LoVo (cell line): ENCODE results near the gene ZBTB16.

Experiments used
- DNase-seq: peaks from one replicate; pipeline ENCODE4 v3.0.0-alpha.2; 2016; ENCODE audit warnings: low spot score

ZBTB16 gene

GRCh38 chr11:114281388-114281956 lies 222.0 kb downstream of the ZBTB16 start:
- no peak for DNase-seq

- DNase-seq = no peak
Measured at GRCh38 chr11:114282488-114282887, 223.0 kb downstream of the ZBTB16 start.

DNA sequence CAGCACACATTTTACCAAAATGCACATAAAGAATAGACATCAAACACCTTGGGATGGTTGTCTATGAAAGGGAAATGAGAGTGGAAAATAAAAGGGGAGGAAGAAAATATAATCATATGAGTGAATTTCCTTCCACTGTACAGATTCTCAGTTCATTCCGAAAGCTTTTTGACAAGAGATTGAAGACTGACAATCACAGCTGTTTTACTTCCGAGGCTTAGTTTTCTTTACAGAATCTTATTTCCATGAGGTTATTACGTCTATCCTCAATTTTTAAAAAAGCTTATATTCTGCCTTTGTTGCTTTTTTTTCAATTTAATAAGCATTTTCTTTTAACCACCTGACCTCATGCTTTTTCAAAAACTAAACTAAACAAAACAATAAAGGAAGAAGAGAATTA lies 223.9 kb downstream of the ZBTB16 start:
- DNase-seq = no peak

DNA sequence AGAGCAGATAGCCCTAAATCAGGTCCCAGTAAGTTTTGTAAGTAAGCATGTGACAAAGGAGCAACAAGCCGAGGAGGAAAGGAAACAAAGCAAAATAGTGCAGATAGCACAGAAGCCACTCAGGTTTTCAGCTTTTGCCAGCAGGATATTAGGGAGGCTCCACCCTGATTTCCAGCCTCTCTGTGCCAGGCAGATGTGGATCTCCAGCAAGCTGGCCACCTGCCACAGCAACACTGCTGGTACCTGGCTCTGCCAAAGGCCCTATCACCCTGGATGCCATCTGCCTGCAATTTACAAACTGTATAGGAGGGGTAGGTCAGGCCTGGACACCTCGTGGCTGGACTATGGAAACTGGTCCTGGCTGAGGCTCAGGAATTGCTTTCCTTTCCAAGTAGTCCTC lies 224.5 kb downstream of the ZBTB16 start:
- DNase-seq = no peak

- DNase-seq = no peak
Measured at GRCh38 chr11:114284914-114285313, 225.4 kb downstream of the ZBTB16 start.

DNA sequence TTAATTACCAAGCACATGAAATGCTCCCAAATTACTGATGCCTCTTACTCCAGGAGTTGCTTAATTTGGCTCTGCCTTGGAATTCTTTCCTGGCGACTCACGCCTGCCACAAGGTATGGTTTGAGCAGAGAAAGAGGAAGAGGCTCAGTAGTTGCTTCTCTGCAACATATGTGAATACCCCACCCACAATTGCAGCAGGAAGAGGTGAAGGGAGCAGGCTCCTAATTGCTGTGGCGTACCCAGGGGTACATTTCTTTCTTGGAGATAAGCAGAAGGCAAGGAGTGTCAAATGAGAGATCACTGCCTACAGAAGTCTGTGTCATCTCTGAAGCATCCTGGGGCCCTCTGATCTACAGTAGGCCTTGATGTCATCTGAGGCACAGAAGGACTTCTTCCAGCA lies 226.1 kb downstream of the ZBTB16 start:
- peak; percentile 34 for DNase-seq

- no peak for DNase-seq
Measured at GRCh38 chr11:114286229-114286628, 226.7 kb downstream of the ZBTB16 start.

GRCh38 chr11:114287154-114287553 lies 227.6 kb downstream of the ZBTB16 start:
- no peak for DNase-seq

DNA sequence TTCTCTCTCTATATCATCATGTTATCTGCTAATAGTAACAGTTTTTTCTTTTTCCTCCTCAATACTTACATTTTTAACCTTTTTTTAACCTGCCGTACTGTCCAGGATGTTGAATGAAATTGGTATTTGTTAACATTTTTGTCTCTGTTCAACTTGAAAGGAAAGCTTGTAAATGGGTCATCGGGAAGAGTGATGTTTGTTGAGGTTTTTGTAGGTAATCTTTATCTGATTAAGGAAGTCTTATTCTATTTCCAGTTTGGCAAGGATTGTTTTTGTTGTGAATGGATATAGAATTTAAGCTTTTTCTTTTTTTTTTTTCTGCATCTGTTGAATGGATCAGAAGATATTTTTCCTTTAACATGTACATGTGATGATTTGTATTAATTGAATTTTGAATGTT lies 228.6 kb downstream of the ZBTB16 start:
- DNase-seq = no peak

DNA sequence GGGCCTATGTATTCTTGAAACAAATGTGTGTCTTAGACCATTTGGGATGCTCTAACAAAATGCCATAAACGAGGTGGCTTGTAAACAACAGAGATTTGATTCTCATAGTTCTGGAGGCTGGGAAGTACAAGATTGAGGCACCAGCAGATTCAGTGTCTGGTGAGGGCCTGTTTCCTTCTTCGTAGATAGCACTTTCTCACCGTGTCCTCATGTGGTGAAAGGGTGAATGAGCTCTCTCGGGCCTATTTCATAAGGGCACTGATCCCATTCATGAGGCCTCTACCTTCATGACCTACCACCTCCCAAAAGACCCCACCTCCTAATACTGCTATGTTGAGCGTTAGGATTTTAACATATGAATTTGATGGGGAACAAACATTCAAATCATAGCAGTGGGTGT lies 230.3 kb downstream of the ZBTB16 start:
- no peak for DNase-seq

DNA sequence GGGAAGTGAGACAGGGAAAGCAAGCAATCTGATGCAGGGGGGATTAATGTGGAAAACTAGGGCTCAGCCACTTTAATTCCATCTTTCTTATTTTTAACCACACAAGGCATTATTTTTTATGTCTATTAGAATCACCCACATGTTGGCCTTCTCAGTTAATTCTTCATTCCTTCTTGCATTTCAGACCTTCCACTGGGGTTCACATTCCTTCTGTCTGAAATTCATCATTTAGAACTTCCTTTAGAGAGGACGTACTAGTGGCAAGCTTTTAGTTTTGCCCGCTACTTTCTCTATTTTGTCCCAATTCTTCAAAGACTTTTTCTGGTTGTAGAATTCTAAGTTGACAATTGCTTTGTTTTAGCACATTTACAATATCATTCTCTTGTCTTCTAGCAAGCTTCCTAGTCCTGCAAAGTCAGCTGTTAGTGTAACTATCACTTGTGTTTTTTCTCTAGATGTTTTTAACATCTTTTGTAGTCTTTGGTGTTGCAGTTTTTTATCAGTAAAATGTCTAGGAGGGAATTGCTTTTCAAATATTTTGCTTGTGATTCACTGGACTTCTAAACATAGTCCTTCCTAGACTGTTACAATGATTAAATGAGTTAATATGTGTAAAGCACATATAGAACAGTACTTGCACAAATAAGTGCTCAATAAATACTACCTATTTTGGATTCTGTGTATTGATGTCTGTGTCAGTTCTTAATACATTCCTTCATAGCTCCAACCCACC lies 231.2 kb downstream of the ZBTB16 start:
- DNase-seq = no peak

DNA sequence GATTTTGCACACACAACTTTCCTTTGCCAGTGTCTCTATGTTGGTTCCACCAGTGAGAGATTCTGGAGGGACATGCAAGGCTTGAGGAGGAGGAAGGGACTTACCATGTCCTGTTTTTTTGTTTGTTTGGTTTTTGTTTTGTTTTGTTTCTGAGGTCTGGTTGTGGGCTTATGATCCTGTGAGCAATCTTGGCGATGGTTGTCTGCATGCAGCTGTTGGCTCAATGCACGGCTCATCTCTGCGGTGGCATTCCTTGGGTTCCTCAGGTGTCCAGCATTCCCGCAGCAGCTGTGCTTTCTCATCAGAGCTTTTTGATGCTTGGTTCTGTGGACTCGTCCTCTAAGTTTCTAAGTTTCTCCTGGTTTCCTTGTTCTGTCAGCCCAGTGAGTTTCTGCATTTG lies 231.9 kb downstream of the ZBTB16 start:
- no peak for DNase-seq

- no peak for DNase-seq
Measured at GRCh38 chr11:114291842-114292680, 232.6 kb downstream of the ZBTB16 start.

GRCh38 chr11:114293201-114293711 lies 233.7 kb downstream of the ZBTB16 start:
- no peak for DNase-seq

- no peak for DNase-seq
Measured at GRCh38 chr11:114295676-114296604, 236.4 kb downstream of the ZBTB16 start, which contains the start of gene NNMT. Gene NNMT (plus strand): TSS chr11:114296399. CDS start chr11:114296557, 158 bp downstream.

GRCh38 chr11:114296605-114297372 lies 237.3 kb downstream of the ZBTB16 start:
- DNase-seq = no peak

GRCh38 chr11:114297806-114298709 lies 238.5 kb downstream of the ZBTB16 start:
- no peak for DNase-seq

DNA sequence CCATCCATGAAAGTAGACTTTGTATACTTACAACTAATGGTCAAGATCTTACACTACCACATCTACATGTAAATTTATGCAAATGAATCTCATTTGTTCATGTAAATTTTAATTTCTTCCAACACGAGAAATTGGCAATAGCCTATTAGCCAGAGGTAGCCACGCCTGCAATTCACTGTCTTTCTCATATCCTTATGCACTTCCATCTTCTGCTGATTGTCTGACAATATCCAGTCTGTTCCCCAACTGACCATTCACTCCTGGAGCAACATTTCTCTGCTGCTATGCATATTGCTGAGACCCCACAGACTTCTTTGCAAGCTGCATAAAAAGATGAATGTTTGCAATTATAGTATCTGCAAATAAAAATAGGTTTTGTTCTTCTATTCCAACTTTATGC lies 239.2 kb downstream of the ZBTB16 start:
- no peak for DNase-seq
